ENCODE results near the gene OSR1.

- no peak for TF ChIP-seq FOS (IDR thresholded peaks at IDR 0.05; ENCODE audit: extremely low read depth, insufficient read length)
- no peak for TF ChIP-seq TEAD2 (tag; IDR thresholded peaks at IDR 0.05)
- TF ChIP-seq FIP1L1 (IDR thresholded peaks at IDR 0.05; ENCODE audit: low read depth, low read length, poor library complexity, severe bottlenecking) = no peak
- TF ChIP-seq JUN (IDR thresholded peaks at IDR 0.05; ENCODE audit: borderline replicate concordance, low read depth, low read length) = no peak
- no peak for TF ChIP-seq JUN (CRISPR knock-in tag; IDR thresholded peaks at IDR 0.05; ENCODE audit: borderline replicate concordance)
- no peak for TF ChIP-seq MXI1 (IDR thresholded peaks at IDR 0.05; ENCODE audit: low read depth, low read length)
- no peak for TF ChIP-seq CTCF (IDR thresholded peaks at IDR 0.05 in 2 of 3, conservative IDR thresholded peaks at IDR 0.05 in 1 of 3; ENCODE audit: insufficient read depth in 2 of 3, low read depth in 1 of 3, low read length in 3 of 3)
- TF ChIP-seq EP300 (IDR thresholded peaks at IDR 0.05; ENCODE audit: low read length) = no peak
- no peak for TF ChIP-seq RFX1 (IDR thresholded peaks at IDR 0.05)
- no peak for TF ChIP-seq REST (IDR thresholded peaks at IDR 0.05; ENCODE audit: borderline replicate concordance)
- no peak for TF ChIP-seq REST (CRISPR knock-in tag; IDR thresholded peaks at IDR 0.05; ENCODE audit: low read depth)
- TF ChIP-seq NR2C2 (CRISPR knock-in tag; IDR thresholded peaks at IDR 0.05) = no peak
- no peak for TF ChIP-seq NR2C2 (tag; IDR thresholded peaks at IDR 0.05)
- TF ChIP-seq CHD2 (IDR thresholded peaks at IDR 0.05; ENCODE audit: low read depth, low read length) = no peak
- TF ChIP-seq CAMTA2 (CRISPR knock-in tag; conservative IDR thresholded peaks at IDR 0.05) = no peak
- no peak for TF ChIP-seq FOXK1 (CRISPR knock-in tag; IDR thresholded peaks at IDR 0.05; ENCODE audit: borderline replicate concordance)
Observed at GRCh38 chr2:19355416-19355821, 3.0 kb downstream of the OSR1 start.
